Measurements from ENCODE around the gene C1QTNF3.
"Not testable (repeated sequence)": the region's sequence is repeated elsewhere in the genome, so short reads cannot be mapped to it uniquely, and the experiment has no call there.

Gene C1QTNF3

DNA sequence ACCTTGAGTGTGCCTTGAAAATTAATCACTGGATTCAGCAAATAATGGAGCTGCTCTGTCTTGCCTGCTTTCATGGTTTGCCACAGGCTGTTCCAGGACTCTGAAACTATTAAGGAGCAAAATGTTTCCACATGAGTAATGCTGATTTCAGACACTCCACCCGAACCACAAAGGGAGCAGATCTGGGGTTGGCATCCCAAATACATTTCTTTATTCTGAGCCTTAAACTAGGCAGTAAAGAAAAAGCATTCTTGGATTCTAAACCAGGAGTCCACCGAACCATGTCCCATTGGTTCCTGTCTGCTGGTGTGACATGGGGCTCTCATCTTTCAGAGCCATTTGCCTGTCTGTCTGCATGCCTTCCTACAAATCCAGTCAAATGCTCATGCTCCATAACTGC is 10.1 kb upstream of the C1QTNF3 start:
- in situ Hi-C loops (cut with HindIII; ENCODE audit: low sequenced_read_pairs), result no loop called here

DNA sequence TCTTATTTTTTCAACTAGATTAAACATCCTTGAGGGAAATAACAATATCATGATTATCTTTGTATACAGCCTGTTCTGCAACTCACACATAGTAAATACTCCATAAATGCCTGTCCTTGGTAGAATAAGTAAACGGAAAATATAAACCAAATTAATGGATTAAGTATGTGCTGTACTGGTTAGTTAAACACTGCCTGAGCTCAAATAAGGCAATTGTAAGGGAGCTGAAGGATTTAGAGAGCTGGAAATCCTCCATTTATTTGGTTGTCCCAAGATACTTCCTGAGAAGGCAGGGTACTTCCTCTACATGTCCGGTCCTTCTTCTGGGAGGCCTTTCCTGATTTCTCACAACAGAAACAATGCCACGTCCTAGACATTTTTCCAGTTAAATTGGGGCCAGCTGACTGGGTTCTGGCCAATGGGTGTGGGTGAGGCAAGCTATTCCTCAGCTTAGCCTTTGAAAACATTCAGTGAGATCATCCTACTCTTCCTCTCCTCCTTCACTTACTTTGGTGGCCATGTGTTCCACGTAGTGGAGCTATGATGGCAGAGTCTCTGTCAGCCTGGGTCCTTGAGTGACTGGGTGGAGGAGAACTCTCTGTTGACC is 8.5 kb upstream of the C1QTNF3 start:
- in situ Hi-C loops (cut with HindIII; ENCODE audit: low sequenced_read_pairs), result no loop called here

DNA sequence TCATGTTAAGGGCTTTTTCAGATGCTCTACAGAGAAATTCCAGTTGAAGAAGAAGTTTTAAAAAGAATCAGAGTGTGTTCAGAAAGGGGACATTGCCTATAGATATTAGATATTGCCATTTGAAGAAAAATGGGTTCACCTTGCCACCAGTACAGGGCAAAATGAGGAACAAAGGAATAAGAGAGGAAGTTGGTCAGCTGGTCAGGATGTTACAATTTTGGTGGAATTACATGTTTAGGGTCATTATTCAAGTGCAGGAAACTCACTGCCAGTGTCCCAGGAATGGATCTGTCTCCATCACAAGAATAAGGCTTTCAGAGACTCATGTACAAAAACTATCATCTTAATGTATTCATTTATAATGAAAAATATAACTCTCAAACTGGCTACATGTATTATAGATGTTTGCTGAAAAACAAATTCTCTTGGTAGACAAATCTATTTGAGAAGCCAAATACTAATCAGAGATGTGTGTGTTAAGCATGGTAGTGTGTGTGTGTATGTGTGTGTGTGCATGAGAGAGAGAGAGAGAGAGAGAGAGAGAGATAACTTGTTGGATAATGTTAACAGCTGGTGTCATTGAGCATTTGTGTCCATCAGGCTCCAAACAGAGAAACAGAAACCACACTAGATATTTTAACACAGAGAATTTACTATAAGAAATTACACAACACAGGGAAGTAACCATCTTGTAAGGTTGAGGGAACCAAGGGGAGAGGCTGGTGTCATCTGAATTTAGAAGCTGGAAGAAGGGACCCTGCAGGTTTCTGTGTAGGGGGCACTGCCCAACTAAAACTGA is 5.0 kb upstream of the C1QTNF3 start:
- in situ Hi-C loops (cut with HindIII; ENCODE audit: low sequenced_read_pairs), result no loop called here

DNA sequence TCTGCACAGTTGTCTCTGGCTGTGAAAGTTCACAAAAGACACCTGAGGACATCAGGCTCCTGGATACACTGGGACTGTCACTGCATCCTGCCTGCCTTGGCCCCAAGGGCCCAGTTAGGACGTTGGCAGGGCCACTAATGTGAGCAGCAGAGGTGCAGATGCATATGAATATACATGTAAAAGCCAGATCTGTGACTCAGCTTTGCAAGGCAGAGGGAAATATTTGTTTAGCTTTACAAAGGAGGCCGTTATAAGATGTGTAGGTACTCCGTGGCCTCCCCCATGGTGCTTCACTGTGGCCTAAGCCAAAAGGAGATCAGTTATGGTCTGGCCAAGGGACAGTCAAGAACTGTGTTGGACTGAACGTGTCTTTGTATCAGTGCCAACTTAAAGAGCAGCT is 4.1 kb upstream of the C1QTNF3 start:
- in situ Hi-C loops (cut with HindIII; ENCODE audit: low sequenced_read_pairs), result no loop called here

DNA sequence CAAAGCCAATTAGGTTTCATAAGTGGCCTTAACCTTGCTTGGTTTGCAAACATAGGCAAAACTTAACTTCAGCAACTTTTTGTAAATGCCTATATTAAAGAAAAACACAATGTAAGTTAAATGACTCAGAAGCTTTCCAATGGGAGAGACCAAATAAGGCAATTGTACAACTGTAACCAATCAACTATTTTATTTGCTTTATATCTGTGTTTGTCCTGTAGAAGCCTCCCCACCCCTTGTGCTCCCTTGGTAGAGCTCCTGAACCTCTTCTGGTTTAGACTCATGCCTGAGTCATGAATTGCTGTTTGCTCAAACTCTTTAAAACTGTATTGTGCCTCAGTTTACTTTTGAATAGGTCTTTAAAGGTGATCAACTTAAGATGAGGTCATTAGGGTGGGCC is 3.0 kb upstream of the C1QTNF3 start:
- in situ Hi-C loops (cut with HindIII; ENCODE audit: low sequenced_read_pairs), result no loop called here

DNA sequence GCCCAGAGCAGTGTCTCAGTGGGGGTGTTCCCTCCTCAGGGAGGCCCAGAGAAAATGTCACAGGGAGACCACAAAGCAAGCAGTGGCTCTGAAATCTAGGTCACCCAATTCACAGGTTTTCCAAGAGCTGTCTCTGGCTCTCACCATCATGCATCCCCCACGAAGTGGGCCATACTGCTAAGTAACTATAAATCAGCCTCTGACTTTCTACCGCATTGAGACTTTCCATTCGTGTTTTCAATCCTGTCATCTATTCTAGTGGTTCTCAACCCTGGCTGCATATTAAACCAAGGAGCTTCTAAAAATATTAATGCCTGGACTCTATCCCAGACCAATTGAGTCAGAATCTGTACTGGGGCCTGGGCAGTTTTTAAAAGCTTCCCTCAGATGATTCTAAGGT is 2.0 kb upstream of the C1QTNF3 start:
- in situ Hi-C loops (cut with HindIII; ENCODE audit: low sequenced_read_pairs), result no loop called here

DNA sequence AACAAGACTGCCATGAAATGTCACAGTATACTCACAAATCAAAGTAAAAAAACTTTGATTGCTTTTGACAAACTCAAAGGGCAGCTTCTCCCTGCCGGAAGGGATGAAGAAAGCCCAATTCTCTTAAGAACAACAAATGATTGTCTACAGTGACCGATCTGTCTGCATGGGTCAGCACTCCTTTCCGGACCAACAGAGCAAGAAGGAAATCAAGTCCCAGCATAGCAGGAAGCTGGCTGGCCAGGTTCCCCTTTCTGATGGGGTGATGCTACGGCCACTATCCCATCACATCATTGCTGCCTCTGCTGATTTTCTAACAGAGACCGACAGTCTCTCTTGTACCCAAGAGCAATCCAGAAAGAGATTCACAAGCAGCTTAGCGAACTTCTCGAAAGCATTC is 692 bp downstream of the C1QTNF3 start:
- in situ Hi-C loops (cut with HindIII; ENCODE audit: low sequenced_read_pairs), result no loop called here

DNA sequence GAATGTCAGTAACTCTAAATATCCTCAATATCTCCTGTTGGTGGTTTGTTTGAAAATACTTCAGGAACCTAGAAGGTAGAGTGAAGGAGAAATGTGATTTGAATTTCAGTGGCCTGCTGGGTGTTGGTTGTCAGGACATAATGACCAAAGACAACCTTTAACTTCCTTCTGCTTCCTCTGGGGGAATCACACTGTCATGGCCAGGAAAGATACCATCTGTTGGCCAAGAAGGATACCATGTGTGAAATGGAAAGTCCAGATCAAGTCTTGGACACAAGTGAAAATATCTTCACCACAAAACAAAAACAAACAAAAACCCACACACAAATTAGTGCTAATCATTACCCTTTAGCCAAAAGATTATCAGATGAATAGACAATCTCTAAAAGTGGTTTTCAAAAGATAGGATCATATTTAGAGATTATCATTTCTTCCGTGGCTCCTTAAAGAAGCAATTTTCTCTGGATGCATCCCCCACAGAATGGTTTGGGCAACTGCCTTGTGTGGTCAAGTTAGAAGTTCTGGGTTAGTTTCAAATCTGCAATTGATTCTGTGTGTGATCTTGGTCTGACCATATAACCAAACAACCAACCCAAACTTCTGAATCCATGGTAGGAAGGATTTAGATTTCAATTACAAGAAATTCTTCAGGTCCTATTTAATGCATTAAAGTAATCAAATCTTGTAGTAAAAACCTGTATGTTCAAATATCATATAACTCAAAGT is 1.6 kb downstream of the C1QTNF3 start:
- in situ Hi-C loops (cut with HindIII; ENCODE audit: low sequenced_read_pairs), result no loop called here

DNA sequence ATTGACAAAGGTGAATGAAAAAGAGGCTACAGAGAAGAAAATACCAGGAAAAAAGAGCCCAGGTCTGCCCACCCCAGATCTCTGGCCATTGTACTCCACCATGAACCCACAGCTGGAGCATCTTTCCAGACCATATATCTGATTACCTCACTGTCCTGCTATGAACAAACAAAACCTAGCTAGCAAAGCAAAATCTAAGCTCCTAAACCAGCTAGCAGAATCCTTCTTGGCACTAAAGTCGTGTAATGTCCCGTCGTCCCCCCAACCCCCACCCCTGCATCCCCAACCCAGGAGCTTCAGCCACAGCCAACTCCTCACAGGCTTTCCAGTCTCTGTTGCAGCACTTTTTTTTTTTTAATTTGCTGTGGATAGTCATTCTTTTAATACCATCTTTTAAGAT is 2.5 kb downstream of the C1QTNF3 start:
- in situ Hi-C loops (cut with HindIII; ENCODE audit: low sequenced_read_pairs), result no loop called here

DNA sequence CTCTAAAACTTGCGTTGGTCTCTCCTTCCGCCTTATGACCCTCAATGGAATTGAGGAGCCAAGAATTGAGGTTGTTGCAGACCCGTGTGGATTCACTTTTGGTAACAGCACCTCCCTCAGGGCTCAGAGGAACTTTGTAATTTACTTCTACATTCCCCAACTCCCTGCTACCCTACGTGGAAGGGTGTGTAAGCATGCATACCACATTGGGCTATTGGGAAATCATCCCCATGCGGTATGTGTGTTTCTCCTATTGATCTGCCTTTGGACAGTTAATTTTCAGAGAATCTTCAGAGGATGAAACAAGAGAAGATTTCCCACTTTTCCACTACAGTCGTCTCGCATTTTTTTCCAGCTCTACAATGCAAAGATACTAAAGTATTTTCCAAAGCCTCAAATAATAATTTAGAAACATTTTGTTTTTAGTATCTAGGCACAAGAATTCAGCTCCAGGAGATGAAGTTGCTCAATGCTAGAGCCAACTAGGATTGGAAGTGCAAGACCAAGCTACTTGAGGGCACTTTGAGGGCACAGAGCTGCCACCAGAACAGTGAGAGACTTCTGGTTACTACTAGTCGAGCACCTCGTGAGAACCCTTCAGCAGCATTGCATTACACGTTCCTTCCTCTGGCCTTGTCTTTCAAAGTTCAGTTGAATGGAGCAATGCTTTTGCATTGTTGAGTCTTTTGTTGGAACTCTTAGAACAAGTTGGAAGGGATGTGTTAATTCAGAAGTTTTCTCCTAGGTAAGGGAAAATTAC is 3.4 kb downstream of the C1QTNF3 start:
- in situ Hi-C loops (cut with HindIII; ENCODE audit: low sequenced_read_pairs), result no loop called here

DNA sequence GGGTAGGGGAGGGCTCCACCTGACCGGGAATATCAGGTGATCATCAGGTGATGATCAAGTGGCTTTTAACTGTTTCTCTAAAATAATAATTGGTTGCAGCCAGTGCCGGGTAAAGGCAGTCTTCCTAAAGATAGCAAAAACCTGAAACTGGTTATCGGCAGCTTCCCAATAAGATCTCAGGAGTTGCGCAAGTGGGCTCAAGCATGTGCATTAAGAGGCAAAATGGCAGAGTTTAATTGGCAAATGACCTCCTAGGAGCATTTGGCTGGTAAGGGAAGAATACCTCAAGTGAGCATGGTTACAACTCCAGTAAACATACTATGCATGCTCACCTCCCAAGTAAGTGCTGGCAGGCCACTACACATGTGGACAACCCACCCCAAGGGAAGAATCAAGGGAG is 4.2 kb downstream of the C1QTNF3 start:
- in situ Hi-C loops (cut with HindIII; ENCODE audit: low sequenced_read_pairs), result no loop called here

DNA sequence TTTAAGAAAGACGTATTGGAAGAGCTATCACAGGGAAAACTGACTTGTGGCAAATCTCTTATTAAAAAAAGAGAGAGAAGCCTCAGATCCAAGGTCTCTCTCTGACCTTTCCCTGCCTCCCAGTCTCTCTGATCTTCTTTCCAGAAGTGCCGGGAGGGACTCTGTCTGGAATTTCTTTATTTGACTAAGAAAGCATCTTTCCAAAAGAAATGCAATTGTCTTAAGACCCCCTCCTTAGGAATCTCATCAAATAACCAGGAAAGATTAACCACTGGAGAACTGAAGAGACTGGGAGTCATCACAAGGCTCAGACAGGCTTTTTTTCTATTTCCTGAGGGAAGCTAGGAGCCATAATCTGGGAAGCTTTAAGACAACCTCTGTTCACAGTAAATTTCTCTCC is 4.6 kb downstream of the C1QTNF3 start:
- in situ Hi-C loops (cut with HindIII; ENCODE audit: low sequenced_read_pairs), result no loop called here

DNA sequence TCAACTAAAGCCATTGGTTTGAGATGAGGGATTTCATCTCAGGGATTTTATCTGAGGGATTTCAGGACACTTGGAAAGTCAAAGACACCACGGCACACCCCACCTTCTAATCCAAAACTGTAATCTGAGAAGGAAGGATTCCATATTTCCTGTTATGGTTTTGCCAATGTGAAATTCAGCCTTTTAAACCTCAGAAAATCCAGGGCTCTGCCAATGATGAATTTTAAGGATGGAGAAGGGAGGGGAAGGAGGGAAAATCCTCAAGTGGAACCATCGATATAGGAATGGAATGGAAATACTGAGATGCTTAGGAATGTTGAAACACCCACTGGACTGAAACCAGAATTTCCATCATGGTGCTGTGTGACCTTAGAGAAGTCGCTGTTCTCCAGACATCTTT is 5.3 kb downstream of the C1QTNF3 start:
- in situ Hi-C loops (cut with HindIII; ENCODE audit: low sequenced_read_pairs), result no loop called here

DNA sequence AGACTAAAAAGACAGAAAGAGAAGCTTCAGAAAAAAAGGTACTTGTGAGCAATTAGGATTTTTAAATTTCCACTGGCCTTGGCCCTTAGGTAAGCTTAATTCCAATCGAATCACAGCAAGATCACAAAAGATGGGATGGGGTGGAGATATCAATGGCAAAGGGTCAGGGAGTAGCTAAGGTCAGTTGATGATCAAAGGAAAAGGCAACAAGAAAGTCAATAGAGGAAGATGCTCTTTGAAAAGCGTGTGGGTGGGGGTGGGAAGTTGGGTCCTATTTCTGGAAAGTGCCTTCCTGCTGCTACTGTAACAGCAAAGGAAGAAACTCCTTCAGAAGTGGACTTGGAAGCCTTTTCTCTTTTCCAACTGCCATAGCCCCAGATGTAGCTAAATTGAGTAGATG is 7.3 kb downstream of the C1QTNF3 start:
- in situ Hi-C loops (cut with HindIII; ENCODE audit: low sequenced_read_pairs), result no loop called here

DNA sequence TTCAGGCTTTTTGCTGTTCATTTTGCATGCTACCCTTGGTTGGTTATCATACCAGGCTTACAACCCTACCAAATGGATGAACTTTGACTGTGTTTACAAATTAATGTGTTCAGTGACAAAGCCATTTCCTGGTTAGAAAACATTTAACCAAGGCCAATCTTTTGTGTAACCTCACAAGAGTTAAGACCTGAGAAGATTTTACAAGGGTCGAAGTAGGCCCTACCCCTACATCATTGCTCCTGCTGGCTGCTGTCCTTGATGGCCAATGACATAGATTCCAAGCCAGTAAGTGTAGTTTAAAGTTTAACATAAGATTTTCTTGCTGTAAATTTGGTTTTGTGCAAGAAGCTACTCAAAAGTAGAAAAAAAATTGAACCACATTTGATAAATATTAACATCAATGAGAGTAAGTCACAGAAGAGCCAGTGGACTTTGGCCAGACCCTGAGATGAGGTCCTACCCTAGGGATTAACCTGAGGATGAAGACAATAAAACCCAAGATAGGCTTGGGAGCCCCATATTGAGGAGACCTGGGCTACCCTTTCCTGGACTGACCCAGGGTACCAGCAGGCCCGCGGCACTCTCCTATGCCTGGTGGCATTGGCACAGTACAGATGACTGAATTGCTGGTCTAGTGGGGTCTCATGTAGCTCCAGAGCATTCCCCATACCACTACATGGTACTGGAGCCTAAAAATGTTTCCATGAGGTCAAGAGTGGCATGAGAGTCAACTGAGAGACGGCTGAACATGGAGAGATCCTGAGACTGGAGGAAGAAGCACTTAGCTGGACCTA is 8.3 kb downstream of the C1QTNF3 start:
- in situ Hi-C loops (cut with HindIII; ENCODE audit: low sequenced_read_pairs), result no loop called here

DNA sequence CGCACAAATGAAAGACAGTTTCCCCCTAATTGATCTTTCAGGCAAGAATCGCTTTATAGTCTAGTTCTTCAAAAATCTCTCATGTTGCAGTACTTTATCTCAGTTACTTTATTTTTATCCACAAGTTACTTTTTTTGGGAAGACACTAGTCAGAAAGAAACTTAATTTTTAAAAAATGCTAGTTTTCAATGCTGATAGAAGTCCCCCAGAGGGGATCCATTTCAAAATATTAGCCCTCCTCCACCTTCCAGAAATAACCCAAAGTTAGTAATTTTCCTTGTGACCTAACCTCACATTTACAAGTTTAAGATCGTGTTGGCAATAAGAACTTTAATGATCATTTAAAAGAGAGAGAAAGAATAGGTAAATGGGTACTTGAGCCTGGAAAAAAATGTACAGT is 11.0 kb downstream of the C1QTNF3 start:
- in situ Hi-C loops (cut with HindIII; ENCODE audit: low sequenced_read_pairs), result no loop called here

DNA sequence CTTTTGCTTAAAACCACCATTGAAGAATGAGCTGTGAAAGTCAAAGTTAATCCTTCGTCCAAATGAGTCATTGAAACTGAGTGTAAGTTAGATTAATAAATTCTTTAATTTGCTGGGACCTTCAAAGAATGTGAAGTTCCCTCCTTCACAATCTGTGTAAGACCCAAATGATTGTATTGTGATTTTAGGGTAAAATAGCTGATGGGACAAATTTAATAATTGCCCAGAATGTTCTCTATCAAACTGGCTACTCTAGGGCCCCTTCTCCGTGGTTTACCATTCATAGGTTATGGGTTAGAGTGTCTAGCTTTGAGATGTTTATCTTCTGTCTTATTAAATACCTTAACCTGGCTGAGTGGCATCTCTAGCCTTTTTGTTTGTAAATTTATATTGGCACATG is 11.9 kb downstream of the C1QTNF3 start:
- in situ Hi-C loops (cut with HindIII; ENCODE audit: low sequenced_read_pairs), result no loop called here

DNA sequence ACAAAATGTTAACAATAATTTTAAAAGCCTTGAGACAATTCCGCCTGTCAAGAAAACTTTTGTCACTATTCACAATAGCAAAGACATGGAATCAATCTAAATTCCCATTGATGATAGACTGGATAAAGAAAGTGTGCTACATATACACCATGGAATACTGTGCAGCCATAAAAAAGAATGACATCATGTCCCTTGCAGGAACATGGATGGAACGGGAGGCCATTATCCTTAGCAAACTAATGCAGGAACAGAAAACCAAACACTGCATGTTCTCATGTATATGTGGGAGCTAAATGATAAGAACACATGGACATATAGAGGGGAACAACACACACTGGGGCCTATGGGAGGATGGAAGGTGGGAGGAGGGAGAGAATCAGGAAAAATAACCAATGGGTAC is 12.4 kb downstream of the C1QTNF3 start:
- in situ Hi-C loops (cut with HindIII; ENCODE audit: low sequenced_read_pairs), result not testable (repeated sequence)

DNA sequence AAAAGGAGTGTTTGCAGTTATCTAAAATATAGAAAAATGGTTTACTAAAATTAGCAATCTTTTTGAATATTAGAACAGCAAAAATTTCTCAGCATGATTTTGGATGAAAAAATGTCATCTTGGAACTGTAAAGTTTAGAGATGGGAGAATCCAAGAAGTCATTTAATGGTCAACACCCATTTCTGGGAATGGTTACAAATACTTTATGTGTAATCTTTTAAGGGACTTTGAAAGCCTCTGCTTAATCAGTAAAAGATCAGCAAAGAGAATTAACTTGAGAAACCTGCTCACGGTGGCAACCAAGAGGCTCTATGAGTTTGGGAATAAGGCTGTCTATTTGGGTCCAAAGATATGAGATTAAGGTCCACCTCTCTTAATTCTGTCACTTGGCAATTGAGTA is 13.0 kb downstream of the C1QTNF3 start:
- in situ Hi-C loops (cut with HindIII; ENCODE audit: low sequenced_read_pairs), result no loop called here

DNA sequence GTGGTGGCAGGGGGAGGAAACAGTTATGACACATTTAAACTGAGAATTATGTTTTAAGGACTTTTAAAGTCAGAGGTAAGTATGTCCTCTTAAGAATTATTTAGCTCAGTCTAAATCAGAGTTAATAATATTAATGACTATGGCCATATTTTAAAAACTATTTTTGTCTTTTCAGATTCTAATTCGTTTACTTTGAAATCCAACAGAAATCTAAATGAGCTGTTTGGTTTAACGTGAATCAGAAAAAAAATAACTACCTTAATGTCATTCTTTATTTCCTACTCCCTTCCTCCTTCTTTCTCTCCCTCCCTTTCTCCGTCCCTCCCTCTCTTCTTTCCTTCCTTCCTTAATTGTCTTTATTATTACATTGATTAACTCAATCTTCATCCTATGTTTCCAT is 14.7 kb downstream of the C1QTNF3 start:
- in situ Hi-C loops (cut with HindIII; ENCODE audit: low sequenced_read_pairs), result no loop called here

All from endothelial cell of hepatic sinusoid (primary cell).